Measurements from ENCODE around the gene TXLNA. TPM values are rescaled to one million over a fixed set of nuclear protein-coding genes. Genes with fewer than 3 reads are reported as not detected.
"Not testable (repeated sequence)": the region's sequence is repeated elsewhere in the genome, so short reads cannot be mapped to it uniquely, and the experiment has no call there.

TXLNA gene
- polyA plus RNA-seq, 1 donor, result 33.7 TPM

DNA sequence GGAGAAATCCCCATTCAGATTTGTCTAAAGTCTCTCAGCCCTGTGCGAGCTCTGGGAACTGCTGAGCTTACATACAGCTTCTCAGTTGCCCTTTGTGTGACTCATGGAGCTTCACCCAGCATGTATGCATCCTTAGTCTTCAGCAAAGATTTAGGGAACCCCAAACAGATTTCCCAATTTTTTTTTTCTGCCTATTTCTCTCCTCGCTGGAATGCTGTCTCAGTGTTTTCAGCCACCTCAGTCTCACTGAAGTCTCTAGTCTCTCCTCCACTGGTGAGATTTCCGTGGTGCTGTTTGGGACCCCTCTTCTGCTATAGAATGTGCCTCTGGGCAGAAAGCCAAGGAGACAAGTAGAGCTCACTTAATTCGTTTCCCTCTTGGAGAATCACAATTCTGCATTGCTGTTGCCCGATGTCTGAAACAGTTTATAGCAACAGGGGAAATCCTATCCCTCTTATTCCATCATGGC, 28.1 kb upstream of the TXLNA start:
- Histone ChIP-seq H3K9me3 (ENCODE audit: control insufficient read depth, low read depth, low read length) (peaks cover 18% of the 10 kb centered on the region), H3K27ac (ENCODE audit: low read length) (no peak overlapping the region), H3K36me3 (ENCODE audit: control insufficient read depth, insufficient read depth, low read length) (peaks cover 10% of the 10 kb centered on the region), H3K4me3 (ENCODE audit: low read length) (no peak overlapping the region), H3K4me1 (ENCODE audit: control insufficient read depth, insufficient read depth, low read length) (no peaks in the 10 kb centered on the region), H3K27me3 (ENCODE audit: control insufficient read depth, insufficient read depth, low read length) (no peaks in the 10 kb centered on the region)
- DNase-seq, result peak in 1 of 2 donors; percentile 32
- WGBS (ENCODE audit: insufficient coverage, low lambda C conversion rate), result 86% methylated on average over 1 of the region's 5 CpGs

DNA sequence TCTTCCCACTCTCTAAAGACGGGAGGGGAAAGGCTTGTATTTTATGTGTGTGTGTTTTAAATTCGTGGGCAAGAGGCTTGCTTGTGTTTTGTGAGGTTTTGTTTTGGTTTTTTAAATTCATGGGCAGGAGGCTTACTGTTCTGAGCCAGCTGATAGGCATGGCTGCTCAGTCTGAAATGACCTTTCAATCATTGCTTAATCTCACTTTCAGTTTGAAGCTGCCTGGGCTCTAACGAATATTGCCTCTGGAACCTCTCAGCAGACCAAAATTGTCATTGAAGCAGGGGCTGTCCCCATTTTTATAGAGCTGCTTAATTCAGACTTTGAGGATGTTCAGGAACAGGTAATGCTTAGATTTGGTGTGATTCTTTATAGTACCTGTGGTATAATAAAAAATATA, 20.3 kb upstream of the TXLNA start:
- no peak for DNase-seq
- H3K36me3 ChIP-seq (ENCODE audit: control insufficient read depth, insufficient read depth, low read length), result peaks cover 70% of the 10 kb centered on the region
- H3K27ac ChIP-seq (ENCODE audit: low read length), result no peak overlapping the region
- H3K4me3 ChIP-seq (ENCODE audit: low read length), result no peak overlapping the region
- whole genome bisulfite sequencing (ENCODE audit: insufficient coverage, low lambda C conversion rate), result no CpG with 5 or more reads among the region's 3 CpGs
- no peaks in the 10 kb centered on the region for H3K4me1 ChIP-seq (ENCODE audit: control insufficient read depth, insufficient read depth, low read length)
- H3K9me3 ChIP-seq (ENCODE audit: control insufficient read depth, low read depth, low read length), result no peaks in the 10 kb centered on the region
- H3K27me3 ChIP-seq (ENCODE audit: control insufficient read depth, insufficient read depth, low read length), result no peaks in the 10 kb centered on the region

DNA sequence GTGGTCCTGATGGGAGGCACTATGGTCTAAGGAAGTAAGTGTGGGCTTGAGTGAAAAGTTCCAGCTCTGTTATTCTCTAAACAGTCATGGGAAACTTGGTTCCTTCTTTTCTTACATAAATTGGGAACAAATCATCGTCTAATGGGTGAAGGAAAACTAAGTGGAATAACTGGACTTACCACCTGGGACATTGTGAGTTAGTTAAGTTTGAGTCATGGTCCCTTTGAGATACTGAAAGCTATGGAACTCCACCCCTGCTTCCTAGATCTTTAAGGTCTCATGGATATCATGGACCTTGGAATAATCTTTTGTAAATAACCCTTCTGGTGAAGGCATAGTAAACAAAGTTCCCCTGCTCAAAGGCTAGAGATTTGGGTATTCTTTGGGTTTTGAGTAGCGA, 16.1 kb upstream of the TXLNA start:
- Histone ChIP-seq H3K36me3 (ENCODE audit: control insufficient read depth, insufficient read depth, low read length) (peaks cover 71% of the 10 kb centered on the region), H3K4me3 (ENCODE audit: low read length) (no peak overlapping the region), H3K27ac (ENCODE audit: low read length) (no peak overlapping the region), H3K4me1 (ENCODE audit: control insufficient read depth, insufficient read depth, low read length) (no peaks in the 10 kb centered on the region), H3K9me3 (ENCODE audit: control insufficient read depth, low read depth, low read length) (no peaks in the 10 kb centered on the region), H3K27me3 (ENCODE audit: control insufficient read depth, insufficient read depth, low read length) (no peaks in the 10 kb centered on the region)
- no peak for DNase-seq
- no CpG with 5 or more reads among the region's 2 CpGs for WGBS (ENCODE audit: insufficient coverage, low lambda C conversion rate)

DNA sequence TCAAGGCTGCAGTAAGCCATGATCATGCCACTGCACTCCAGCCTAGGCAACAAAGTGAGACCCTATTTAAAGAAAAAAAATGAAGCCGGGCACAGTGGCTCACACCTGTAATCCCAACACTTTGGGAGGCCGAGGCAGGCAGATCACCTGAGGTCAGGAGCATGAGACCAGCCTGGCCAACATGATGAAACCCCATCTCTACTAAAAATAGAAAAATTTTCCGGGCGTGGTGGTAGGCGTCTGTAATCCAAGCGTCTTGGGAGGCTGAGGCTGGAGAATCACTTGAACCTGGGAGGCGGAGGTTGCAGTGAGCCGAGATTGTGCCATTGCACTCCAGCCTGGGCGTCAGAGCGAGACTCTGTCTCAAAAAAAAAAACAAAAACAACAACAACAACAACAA, 13.8 kb upstream of the TXLNA start:
- not testable (repeated sequence) for H3K9me3 ChIP-seq (ENCODE audit: control insufficient read depth, low read depth, low read length); DNase-seq; H3K27me3 ChIP-seq (ENCODE audit: control insufficient read depth, insufficient read depth, low read length); H3K27ac ChIP-seq (ENCODE audit: low read length); H3K4me1 ChIP-seq (ENCODE audit: control insufficient read depth, insufficient read depth, low read length); H3K4me3 ChIP-seq (ENCODE audit: low read length)
- WGBS (ENCODE audit: insufficient coverage, low lambda C conversion rate), result no CpG with 5 or more reads among the region's 10 CpGs
- peaks cover 71% of the 10 kb centered on the region for H3K36me3 ChIP-seq (ENCODE audit: control insufficient read depth, insufficient read depth, low read length)

DNA sequence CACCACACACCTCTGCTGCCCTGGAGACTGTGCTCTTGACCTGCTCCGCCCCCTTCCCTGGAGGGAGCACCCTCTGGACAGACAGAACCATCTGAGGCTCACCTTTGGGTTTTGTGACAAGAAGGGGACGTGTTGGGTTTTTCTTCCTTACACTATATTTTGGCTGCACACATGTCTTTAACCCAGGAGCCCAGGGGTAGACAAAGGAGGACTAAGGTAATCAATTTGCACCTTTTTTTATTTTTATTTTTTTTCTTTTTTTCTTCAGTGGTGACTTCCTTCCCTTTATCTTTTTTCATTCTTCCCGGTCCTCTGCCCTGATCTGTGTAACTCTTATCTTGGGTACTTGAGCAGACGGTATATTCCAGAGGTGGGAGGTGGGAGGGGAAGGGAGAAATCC, 8.5 kb upstream of the TXLNA start:
- 53% methylated on average over 2 of the region's 4 CpGs for WGBS (ENCODE audit: insufficient coverage, low lambda C conversion rate)
- Histone ChIP-seq H3K4me3 (ENCODE audit: low read length) (no peak overlapping the region), H3K9me3 (ENCODE audit: control insufficient read depth, low read depth, low read length) (no peaks in the 10 kb centered on the region), H3K27ac (ENCODE audit: low read length) (no peak overlapping the region), H3K27me3 (ENCODE audit: control insufficient read depth, insufficient read depth, low read length) (no peaks in the 10 kb centered on the region), H3K4me1 (ENCODE audit: control insufficient read depth, insufficient read depth, low read length) (peaks cover 4% of the 10 kb centered on the region), H3K36me3 (ENCODE audit: control insufficient read depth, insufficient read depth, low read length) (peaks cover 78% of the 10 kb centered on the region)
- no peak for DNase-seq

DNA sequence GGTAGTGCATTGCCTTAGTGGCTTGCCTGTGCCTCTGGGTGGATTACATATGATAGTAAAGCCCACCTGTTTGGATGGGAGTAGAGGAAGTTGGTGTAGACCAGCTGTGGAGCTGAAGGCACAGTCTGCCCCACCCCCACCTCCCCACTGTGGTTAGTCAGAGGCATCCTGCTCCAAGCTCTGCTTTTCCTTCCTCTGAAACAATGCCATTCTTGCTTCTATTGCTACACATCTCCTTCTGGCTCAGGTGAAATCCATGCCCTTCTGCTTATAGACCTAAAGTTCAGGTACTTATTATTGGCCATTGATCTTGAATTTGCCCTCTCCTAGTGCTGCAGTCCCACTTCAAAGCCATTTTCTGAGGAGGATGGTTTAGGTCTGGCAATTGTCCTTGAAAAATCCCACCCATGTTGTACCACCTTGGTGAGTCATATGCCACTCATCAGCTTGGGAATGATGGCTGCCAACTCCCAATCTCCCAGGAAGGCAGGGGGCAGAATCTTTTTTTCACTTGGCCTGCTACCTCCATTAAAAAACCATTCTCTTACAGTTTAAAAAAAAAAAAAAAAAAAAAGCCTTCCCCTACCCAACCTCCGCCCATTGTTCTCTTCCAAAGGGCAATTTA, 6.7 kb upstream of the TXLNA start:
- no peak overlapping the region for H3K27ac ChIP-seq (ENCODE audit: low read length)
- H3K27me3 ChIP-seq (ENCODE audit: control insufficient read depth, insufficient read depth, low read length), result no peaks in the 10 kb centered on the region
- peaks cover 4% of the 10 kb centered on the region for H3K4me1 ChIP-seq (ENCODE audit: control insufficient read depth, insufficient read depth, low read length)
- H3K36me3 ChIP-seq (ENCODE audit: control insufficient read depth, insufficient read depth, low read length), result peaks cover 66% of the 10 kb centered on the region
- H3K4me3 ChIP-seq (ENCODE audit: low read length), result no peak overlapping the region
- no CpG with 5 or more reads among the region's 1 CpG for WGBS (ENCODE audit: insufficient coverage, low lambda C conversion rate)
- no peak for DNase-seq
- no peaks in the 10 kb centered on the region for H3K9me3 ChIP-seq (ENCODE audit: control insufficient read depth, low read depth, low read length)

DNA sequence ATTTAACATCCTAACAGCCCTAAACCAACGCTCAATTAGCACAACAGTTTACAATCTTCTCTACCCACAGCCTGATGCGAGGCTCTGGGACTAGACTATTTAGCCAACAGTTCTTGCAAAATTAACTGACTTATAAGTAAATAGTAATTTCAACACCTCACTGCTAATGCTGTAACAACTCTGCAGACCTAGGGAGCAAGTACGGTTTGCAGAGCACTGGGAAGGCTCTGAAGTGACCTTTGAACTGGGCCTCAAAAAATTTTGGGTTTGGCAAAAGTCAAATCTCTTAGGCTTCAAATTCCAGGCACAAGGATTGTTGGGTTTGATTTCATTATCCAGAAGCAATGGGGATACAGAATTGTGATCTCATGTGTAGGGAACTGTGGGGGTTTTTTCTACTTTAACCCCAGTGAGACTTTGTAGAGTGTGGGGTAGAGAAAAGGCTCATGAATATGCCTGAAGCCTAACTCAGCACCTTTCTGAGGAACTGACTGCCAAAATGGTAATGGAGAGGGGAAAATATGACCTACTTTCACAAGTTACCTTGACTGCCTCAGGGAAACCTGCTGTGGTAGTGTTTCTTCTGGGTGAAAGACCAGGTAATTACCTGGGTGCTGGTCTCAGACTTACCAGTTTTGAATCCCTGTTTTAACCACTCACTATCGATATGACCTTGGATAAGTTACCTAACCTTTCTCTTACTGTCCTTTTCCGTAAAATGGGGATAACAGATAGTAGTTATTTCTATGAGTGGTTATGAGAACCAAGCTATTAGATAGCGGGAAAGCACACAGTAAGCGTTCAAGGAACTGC, 889 bp upstream of the TXLNA start:
- no peak for DNase-seq
- H3K9me3 ChIP-seq (ENCODE audit: control insufficient read depth, low read depth, low read length), result no peaks in the 10 kb centered on the region
- peaks cover 22% of the 10 kb centered on the region for H3K4me1 ChIP-seq (ENCODE audit: control insufficient read depth, insufficient read depth, low read length)
- H3K27ac ChIP-seq (ENCODE audit: low read length), result peak overlapping the region; percentile 95
- WGBS (ENCODE audit: insufficient coverage, low lambda C conversion rate), result 100% methylated on average over 1 of the region's 7 CpGs
- peaks cover 27% of the 10 kb centered on the region for H3K36me3 ChIP-seq (ENCODE audit: control insufficient read depth, insufficient read depth, low read length)
- peak overlapping the region; percentile 85 for H3K4me3 ChIP-seq (ENCODE audit: low read length)
- no peaks in the 10 kb centered on the region for H3K27me3 ChIP-seq (ENCODE audit: control insufficient read depth, insufficient read depth, low read length)

DNA sequence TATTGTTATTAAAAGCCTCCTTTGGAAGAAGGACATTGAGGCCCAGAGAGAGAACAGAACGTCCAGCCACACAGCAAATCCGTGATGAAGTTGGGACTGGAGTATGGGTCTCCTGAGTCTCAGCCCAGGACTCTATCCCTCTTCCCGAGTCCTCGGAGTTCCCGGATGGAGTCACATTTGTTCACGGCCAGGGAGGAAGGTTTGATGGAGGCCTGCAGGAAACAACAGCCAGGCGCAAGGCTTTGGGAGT, 357 bp upstream of the TXLNA start:
- Histone ChIP-seq H3K27me3 (ENCODE audit: control insufficient read depth, insufficient read depth, low read length) (no peaks in the 10 kb centered on the region), H3K4me1 (ENCODE audit: control insufficient read depth, insufficient read depth, low read length) (peaks cover 21% of the 10 kb centered on the region), H3K36me3 (ENCODE audit: control insufficient read depth, insufficient read depth, low read length) (peaks cover 27% of the 10 kb centered on the region), H3K27ac (ENCODE audit: low read length) (peak overlapping the region; percentile 95), H3K9me3 (ENCODE audit: control insufficient read depth, low read depth, low read length) (no peaks in the 10 kb centered on the region), H3K4me3 (ENCODE audit: low read length) (peak overlapping the region; percentile 85)
- no peak for DNase-seq
- no CpG with 5 or more reads among the region's 7 CpGs for WGBS (ENCODE audit: insufficient coverage, low lambda C conversion rate)

DNA sequence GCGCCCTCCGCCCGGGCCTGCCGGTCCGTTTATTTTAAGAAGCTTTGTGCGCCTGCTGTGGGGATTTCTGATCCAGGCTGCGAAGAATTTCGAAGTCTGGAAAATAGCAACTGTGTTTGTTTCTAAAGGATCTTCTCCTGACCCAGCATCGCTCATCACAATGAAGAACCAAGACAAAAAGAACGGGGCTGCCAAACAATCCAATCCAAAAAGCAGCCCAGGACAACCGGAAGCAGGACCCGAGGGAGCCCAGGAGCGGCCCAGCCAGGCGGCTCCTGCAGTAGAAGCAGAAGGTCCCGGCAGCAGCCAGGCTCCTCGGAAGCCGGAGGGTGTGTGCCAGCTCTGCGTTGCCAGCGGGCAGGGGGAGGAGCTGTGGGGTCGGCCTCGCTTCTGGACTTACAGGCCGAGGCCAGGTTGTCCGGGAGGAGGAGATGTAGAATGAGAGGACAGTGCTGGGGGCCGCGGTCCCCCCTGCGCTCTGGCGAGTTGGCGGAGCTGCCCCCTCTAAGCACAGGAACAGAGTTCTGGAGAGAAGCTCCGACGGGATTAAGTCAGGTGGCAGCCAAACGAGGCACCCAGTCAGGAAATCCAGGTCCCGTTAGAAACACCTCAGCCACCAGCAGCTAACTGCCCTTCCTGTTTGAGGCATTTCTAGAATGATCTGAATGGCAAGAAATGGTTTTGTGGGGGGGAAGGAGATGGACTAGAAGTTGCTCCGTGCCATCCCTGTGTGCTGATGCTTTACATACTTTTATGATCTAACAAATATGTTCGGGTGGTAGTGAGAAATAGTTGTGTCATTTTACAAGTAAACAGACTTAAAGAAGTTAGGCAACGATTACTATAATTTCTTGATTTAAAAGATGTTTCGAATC, 948 bp downstream of the TXLNA start:
- Histone ChIP-seq H3K36me3 (ENCODE audit: control insufficient read depth, insufficient read depth, low read length) (peaks cover 29% of the 10 kb centered on the region), H3K9me3 (ENCODE audit: control insufficient read depth, low read depth, low read length) (no peaks in the 10 kb centered on the region), H3K4me3 (ENCODE audit: low read length) (peak overlapping the region; percentile 85), H3K27me3 (ENCODE audit: control insufficient read depth, insufficient read depth, low read length) (no peaks in the 10 kb centered on the region), H3K4me1 (ENCODE audit: control insufficient read depth, insufficient read depth, low read length) (peaks cover 21% of the 10 kb centered on the region), H3K27ac (ENCODE audit: low read length) (peak overlapping the region; percentile 95)
- DNase-seq, result no peak
- 48% methylated on average over 3 of the region's 36 CpGs for WGBS (ENCODE audit: insufficient coverage, low lambda C conversion rate)

DNA sequence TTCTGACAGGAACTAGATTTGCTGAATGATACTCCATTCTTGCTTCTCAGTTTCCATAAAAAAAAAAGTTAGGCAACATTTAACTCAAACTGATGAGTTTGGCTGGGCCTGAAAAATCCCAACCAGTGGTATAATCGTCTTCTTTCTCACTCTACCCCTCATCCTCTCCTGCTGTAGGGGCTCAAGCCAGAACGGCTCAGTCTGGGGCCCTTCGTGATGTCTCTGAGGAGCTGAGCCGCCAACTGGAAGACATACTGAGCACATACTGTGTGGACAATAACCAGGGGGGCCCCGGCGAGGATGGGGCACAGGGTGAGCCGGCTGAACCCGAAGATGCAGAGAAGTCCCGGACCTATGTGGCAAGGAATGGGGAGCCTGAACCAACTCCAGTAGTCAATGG, 1.6 kb downstream of the TXLNA start:
- WGBS (ENCODE audit: insufficient coverage, low lambda C conversion rate), result no CpG with 5 or more reads among the region's 9 CpGs
- no peak overlapping the region for H3K27ac ChIP-seq (ENCODE audit: low read length)
- H3K9me3 ChIP-seq (ENCODE audit: control insufficient read depth, low read depth, low read length), result no peaks in the 10 kb centered on the region
- no peak for DNase-seq
- peaks cover 31% of the 10 kb centered on the region for H3K36me3 ChIP-seq (ENCODE audit: control insufficient read depth, insufficient read depth, low read length)
- H3K4me1 ChIP-seq (ENCODE audit: control insufficient read depth, insufficient read depth, low read length), result peaks cover 21% of the 10 kb centered on the region
- H3K27me3 ChIP-seq (ENCODE audit: control insufficient read depth, insufficient read depth, low read length), result no peaks in the 10 kb centered on the region
- peak overlapping the region; percentile 85 for H3K4me3 ChIP-seq (ENCODE audit: low read length)
